IMR-90 (cell line): ENCODE results near the gene APH1A. TPM values are rescaled to one million over a fixed set of nuclear protein-coding genes. Genes with fewer than 3 reads are reported as not detected.

Source experiments
- ATAC-seq: fragments of 200-7000 bp; cut with Tn5 transposase; 2 replicates; pipeline ENCODE4 v1.9.1; 2020; ENCODE audit warnings: low read depth, mild to moderate bottlenecking, moderate library complexity
- BruUV-seq: library from RNA; stranded (reverse); fragments of 400-500 nt; replicated peaks from 2 replicates; lab custom pipeline; 2021; lab: Mats Ljungman, UMichigan
- CTCF ChIA-PET: fragments of 300-600 bp; formaldehyde crosslinking; extraction: SDS; loops from one replicate; lab custom pipeline; 2021; ENCODE audit warnings: antibody characterized with exemption; lab: Yijun Ruan, JAX
- POLR2A ChIA-PET: fragments of 300-600 bp; sonication (Branson Sonifier 250); formaldehyde crosslinking; loops from one replicate; lab custom pipeline; 2022; ENCODE audit warnings: antibody characterized with exemption; ENCODE audit not compliant: unreplicated experiment; lab: Charles Lee
- DNase-seq: peaks from one replicate; pipeline ENCODE4 v3.0.0; 2013
- H2AFZ ChIP-seq: replicated peaks from 2 replicates; pipeline ENCODE3; 2013; ENCODE audit warnings: low read length, mild to moderate bottlenecking; ENCODE audit not compliant: poor library complexity
- H2AK5ac ChIP-seq: 2 replicates; pipeline ENCODE4 v1.6.1; 2013; ENCODE audit warnings: low read depth, low read length, inconsistent platforms
- H2AK9ac ChIP-seq: replicated peaks from 2 replicates; pipeline ENCODE3; 2013; ENCODE audit warnings: mild to moderate bottlenecking, low read depth, low read length, moderate library complexity; ENCODE audit not compliant: poor library complexity
- H2BK120ac ChIP-seq: 2 replicates; pipeline ENCODE4 v1.6.1; 2013; ENCODE audit warnings: low read depth, low read length, inconsistent platforms
- H2BK15ac ChIP-seq: 3 replicates; pipeline ENCODE4 v1.6.1; 2013; ENCODE audit warnings: low read depth, low read length, inconsistent platforms
- H2BK20ac ChIP-seq: 2 replicates; pipeline ENCODE4 v1.6.1; 2013; ENCODE audit warnings: low read depth, mild to moderate bottlenecking, inconsistent platforms, low read length, moderate library complexity
- H2BK5ac ChIP-seq: 2 replicates; pipeline ENCODE4 v1.6.1; 2013; ENCODE audit warnings: mild to moderate bottlenecking, low read depth, low read length, inconsistent platforms; ENCODE audit not compliant: poor library complexity, severe bottlenecking
- H3K14ac ChIP-seq: replicated peaks from 2 replicates; pipeline ENCODE4 v1.6.1; 2013; ENCODE audit warnings: low read depth, low read length, inconsistent platforms
- H3K18ac ChIP-seq: 2 replicates; pipeline ENCODE4 v1.6.1; 2013; ENCODE audit warnings: low read depth, low read length, control low read depth
- H3K23ac ChIP-seq: 2 replicates; pipeline ENCODE4 v1.6.1; 2013; ENCODE audit warnings: low read depth, low read length, inconsistent platforms
- H3K27ac ChIP-seq: 2 replicates; pipeline ENCODE4 v1.5.1; 2013; ENCODE audit warnings: mild to moderate bottlenecking, control low read depth, low read length; ENCODE audit not compliant: insufficient read depth
- H3K27me3 ChIP-seq: 2 replicates; pipeline ENCODE4 v1.6.1; 2013; ENCODE audit warnings: low read length; ENCODE audit not compliant: control insufficient read depth, insufficient read depth
- H3K36me3 ChIP-seq: 2 replicates; pipeline ENCODE4 v1.6.1; 2013; ENCODE audit warnings: low read length, mixed read lengths; ENCODE audit not compliant: control insufficient read depth, insufficient read depth
- H3K4ac ChIP-seq: 2 replicates; pipeline ENCODE4 v1.6.1; 2013; ENCODE audit warnings: low read depth, low read length, inconsistent platforms
- H3K4me1 ChIP-seq: 2 replicates; pipeline ENCODE4 v1.6.1; 2013; ENCODE audit warnings: low read length, mixed read lengths; ENCODE audit not compliant: control insufficient read depth, insufficient read depth
- H3K4me2 ChIP-seq: 2 replicates; pipeline ENCODE4 v1.6.1; 2013; ENCODE audit warnings: low read depth, mild to moderate bottlenecking, control low read depth, low read length, moderate library complexity
- H3K4me3 ChIP-seq: 2 replicates; pipeline ENCODE4 v1.5.1; 2013; ENCODE audit warnings: low read depth, mild to moderate bottlenecking, control low read depth, low read length, moderate library complexity; ENCODE audit not compliant: insufficient read depth
- H3K56ac ChIP-seq: 2 replicates; pipeline ENCODE4 v1.6.1; 2013; ENCODE audit warnings: low read length, inconsistent platforms; ENCODE audit not compliant: insufficient read depth; ENCODE audit errors: extremely low read depth
- H3K79me1 ChIP-seq, 2 experiments: 2 replicates each; pipeline ENCODE4 v1.6.1; 2013; ENCODE audit warnings: low read length in 2 of 2, inconsistent platforms in 1 of 2, low read depth in 1 of 2
- H3K9ac ChIP-seq: 2 replicates; pipeline ENCODE4 v1.6.1; 2013; ENCODE audit warnings: low read depth, low read length, control low read depth
- H3K9me1 ChIP-seq: 2 replicates; pipeline ENCODE4 v1.6.1; 2013; ENCODE audit warnings: low read length, inconsistent platforms; ENCODE audit not compliant: insufficient read depth
- H3K9me3 ChIP-seq: 2 replicates; pipeline ENCODE4 v1.6.1; 2013; ENCODE audit warnings: low read length; ENCODE audit not compliant: control insufficient read depth, insufficient read depth
- H4K20me1 ChIP-seq: 2 replicates; pipeline ENCODE4 v1.6.1; 2013; ENCODE audit warnings: low read length, inconsistent platforms; ENCODE audit not compliant: insufficient read depth
- H4K5ac ChIP-seq: 2 replicates; pipeline ENCODE4 v1.6.1; 2013; ENCODE audit warnings: mild to moderate bottlenecking, low read depth, low read length, control low read depth
- H4K8ac ChIP-seq, 2 experiments: 2 replicates each; pipeline ENCODE4 v1.6.1; 2013; ENCODE audit warnings: low read depth in 2 of 2, low read length in 2 of 2, control low read depth in 1 of 2, inconsistent platforms in 1 of 2
- H4K91ac ChIP-seq: 2 replicates; pipeline ENCODE4 v1.6.1; 2013; ENCODE audit warnings: low read depth, low read length, inconsistent platforms; ENCODE audit not compliant: insufficient read depth
- CEBPB ChIP-seq: IDR thresholded peaks from 2 replicates; pipeline ENCODE4 v1.6.1; 2012; ENCODE audit warnings: low read depth, low read length, improper control_type of control experiment
- CHD1 ChIP-seq: IDR thresholded peaks from 2 replicates; pipeline ENCODE4 v1.6.1; 2012; ENCODE audit warnings: low read depth, low read length, improper control_type of control experiment
- FOS ChIP-seq: fragments of 150-350 bp; IDR thresholded peaks from 2 replicates; pipeline ENCODE4 v1.6.1; 2016; ENCODE audit warnings: low read depth, low read length
- MAFK ChIP-seq: IDR thresholded peaks from 2 replicates; pipeline ENCODE4 v1.6.1; 2012; ENCODE audit warnings: low read depth, low read length, improper control_type of control experiment
- MAZ ChIP-seq: IDR thresholded peaks from 2 replicates; pipeline ENCODE4 v1.6.1; 2012; ENCODE audit warnings: low read depth, mild to moderate bottlenecking, low read length, improper control_type of control experiment, moderate library complexity, borderline replicate concordance
- MXI1 ChIP-seq: IDR thresholded peaks from 2 replicates; pipeline ENCODE4 v1.6.1; 2012; ENCODE audit warnings: low read depth, mild to moderate bottlenecking, low read length, moderate library complexity, borderline replicate concordance
- NFE2L2 ChIP-seq: fragments of 150-350 bp; IDR thresholded peaks from 2 replicates; pipeline ENCODE4 v1.6.1; 2016; ENCODE audit warnings: low read depth, mild to moderate bottlenecking, low read length
- POLR2A ChIP-seq: IDR thresholded peaks from 2 replicates; pipeline ENCODE4 v1.6.1; 2012; ENCODE audit warnings: mild to moderate bottlenecking, low read depth, low read length
- RAD21 ChIP-seq: IDR thresholded peaks from 2 replicates; pipeline ENCODE4 v1.6.1; 2012; ENCODE audit warnings: low read length, improper control_type of control experiment
- RCOR1 ChIP-seq: IDR thresholded peaks from 2 replicates; pipeline ENCODE4 v1.6.1; 2012; ENCODE audit warnings: mild to moderate bottlenecking, low read length, improper control_type of control experiment; ENCODE audit not compliant: insufficient replicate concordance
- RFX5 ChIP-seq: IDR thresholded peaks from 2 replicates; pipeline ENCODE4 v1.8.0; 2012; ENCODE audit warnings: low read depth, mild to moderate bottlenecking, low read length, moderate library complexity
- whole genome bisulfite sequencing, 2 experiments: methylation state at CpG; one replicate each; pipeline versions ENCODE4 v1.1.5 to v1.1.7; 2013; ENCODE audit warnings: missing lambda C conversion rate in 2 of 2; ENCODE audit not compliant: insufficient read length in 1 of 2; ENCODE audit errors: extremely low coverage in 2 of 2; 5-methylcytosine and 5-hydroxymethylcytosine counted together
- dilution Hi-C: fragments of 300-500 bp; cut with HindIII; formaldehyde crosslinking; loops from one replicate; pipeline ENCODE4 v1.14.3; 2018; ENCODE audit warnings: low sequenced_read_pairs; ENCODE audit not compliant: unreplicated experiment
- in situ Hi-C: fragments of 300-500 bp; cut with MboI; formaldehyde crosslinking; loops from 3 replicates; pipeline ENCODE4 v1.14.3; 2019; ENCODE audit warnings: low sequenced_read_pairs, inconsistent platforms, mixed read lengths
- intact Hi-C: fragments of 100-400 bp; cut with micrococcal nuclease; formaldehyde crosslinking; loops from 2 replicates; pipeline ENCODE4 v1.10.0; 2022
- polyA plus RNA-seq, 3 experiments: library from polyadenylated mRNA; depleted of rRNA; stranded (reverse); fragments of >200 nt; gene quantifications; 2 replicates each; pipeline ENCODE4 v1.2.3, GENCODE V29; 2012; ENCODE audit warnings: low replicate concordance in 1 of 3
- total RNA-seq: library from RNA; depleted of rRNA; stranded (reverse); fragments of >200 nt; gene quantifications from 2 replicates; pipeline ENCODE4 v1.2.3, GENCODE V29; 2012
- TF ChIP-seq, protein P1 (sequence below): fragments of 150-350 bp; IDR thresholded peaks from 2 replicates; pipeline ENCODE4 v1.6.1; 2017; ENCODE audit warnings: mild to moderate bottlenecking, antibody characterized with exemption, low read length, low read depth
- TF ChIP-seq, protein P2 (sequence below): conservative IDR thresholded peaks from 2 replicates; pipeline ENCODE4 v1.5.1; 2012; ENCODE audit warnings: mild to moderate bottlenecking, low read depth, low read length, improper control_type of control experiment
- TF ChIP-seq, protein P3 (sequence below): fragments of 150-350 bp; IDR thresholded peaks from 2 replicates; pipeline ENCODE4 v1.6.1; 2016; ENCODE audit warnings: low read depth, mild to moderate bottlenecking, low read length, moderate library complexity, borderline replicate concordance

Gene APH1A
- total and polyA plus RNA-seq, 2 of the 4 experiments (the other 2 are of a cell fraction) = 62.0 to 94.2 TPM

DNA sequence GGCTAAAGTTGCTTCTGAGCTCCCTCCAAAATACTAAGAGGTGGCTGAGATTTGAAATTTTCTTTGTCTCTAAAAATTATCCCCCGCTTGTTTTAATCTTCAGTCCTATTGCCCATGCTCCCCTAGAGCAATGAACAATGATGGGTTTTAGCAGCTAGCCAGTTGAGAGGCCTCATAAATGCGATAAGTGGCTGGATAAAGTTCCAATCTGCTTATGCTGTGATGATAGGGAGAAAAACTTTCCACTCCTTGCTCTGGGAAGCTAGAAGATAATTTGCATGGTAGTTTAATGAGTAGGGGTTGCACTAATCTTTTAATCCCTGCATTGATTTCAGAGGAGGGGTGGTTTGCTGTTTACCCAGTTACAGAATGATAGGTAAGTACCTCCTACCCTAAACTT lies 42.9 kb upstream of the APH1A start:
- WGBS, 2 experiments = no CpG with 5 or more reads among the region's 2 CpGs
- dilution Hi-C loops = no loop called here
- Histone ChIP-seq H2BK5ac (no peak overlapping the region), H3K18ac (no peak overlapping the region), H3K27ac (no peak overlapping the region), H3K36me3 (peaks cover 10% of the 10 kb centered on the region), H2BK20ac (no peak overlapping the region), H3K27me3 (no peaks in the 10 kb centered on the region), H3K9me3 (no peaks in the 10 kb centered on the region), H2BK15ac (no peak overlapping the region), H3K9ac (no peak overlapping the region), H2AK9ac (no peak overlapping the region), H3K56ac (no peak overlapping the region), H4K20me1 (no peaks in the 10 kb centered on the region), H2BK120ac (no peak overlapping the region), H2AK5ac (no peak overlapping the region), H3K4me3 (no peak overlapping the region), H3K9me1 (no peaks in the 10 kb centered on the region), H3K79me1 (no peaks in the 10 kb centered on the region), H3K4ac (no peak overlapping the region), H3K23ac (no peak overlapping the region), H3K4me1 (no peaks in the 10 kb centered on the region), H3K14ac (no peak overlapping the region), H3K4me2 (no peak overlapping the region), H4K8ac (no peak overlapping the region), H2AFZ (no peak overlapping the region), H4K5ac (no peak overlapping the region), H4K91ac (no peak overlapping the region)
- no TSS peak for BruUV-seq
- ChIA-PET POLR2A (no interaction called here), CTCF (interaction anchor here (0.6 kb wide), 1 partner anchor 16 kb away, joined by 4 read pairs; no protein-coding TSS in a partner anchor)
- TF ChIP-seq MXI1 (no peak), RAD21 (no peak), MAZ (no peak), CEBPB (no peak), POLR2A (no peak), FOS (no peak), RFX5 (no peak), NFE2L2 (no peak), CHD1 (no peak), RCOR1 (no peak), MAFK (no peak)
- TF ChIP-seq, protein P1, sequence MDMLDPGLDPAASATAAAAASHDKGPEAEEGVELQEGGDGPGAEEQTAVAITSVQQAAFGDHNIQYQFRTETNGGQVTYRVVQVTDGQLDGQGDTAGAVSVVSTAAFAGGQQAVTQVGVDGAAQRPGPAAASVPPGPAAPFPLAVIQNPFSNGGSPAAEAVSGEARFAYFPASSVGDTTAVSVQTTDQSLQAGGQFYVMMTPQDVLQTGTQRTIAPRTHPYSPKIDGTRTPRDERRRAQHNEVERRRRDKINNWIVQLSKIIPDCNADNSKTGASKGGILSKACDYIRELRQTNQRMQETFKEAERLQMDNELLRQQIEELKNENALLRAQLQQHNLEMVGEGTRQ = no peak
- TF ChIP-seq, protein P2, sequence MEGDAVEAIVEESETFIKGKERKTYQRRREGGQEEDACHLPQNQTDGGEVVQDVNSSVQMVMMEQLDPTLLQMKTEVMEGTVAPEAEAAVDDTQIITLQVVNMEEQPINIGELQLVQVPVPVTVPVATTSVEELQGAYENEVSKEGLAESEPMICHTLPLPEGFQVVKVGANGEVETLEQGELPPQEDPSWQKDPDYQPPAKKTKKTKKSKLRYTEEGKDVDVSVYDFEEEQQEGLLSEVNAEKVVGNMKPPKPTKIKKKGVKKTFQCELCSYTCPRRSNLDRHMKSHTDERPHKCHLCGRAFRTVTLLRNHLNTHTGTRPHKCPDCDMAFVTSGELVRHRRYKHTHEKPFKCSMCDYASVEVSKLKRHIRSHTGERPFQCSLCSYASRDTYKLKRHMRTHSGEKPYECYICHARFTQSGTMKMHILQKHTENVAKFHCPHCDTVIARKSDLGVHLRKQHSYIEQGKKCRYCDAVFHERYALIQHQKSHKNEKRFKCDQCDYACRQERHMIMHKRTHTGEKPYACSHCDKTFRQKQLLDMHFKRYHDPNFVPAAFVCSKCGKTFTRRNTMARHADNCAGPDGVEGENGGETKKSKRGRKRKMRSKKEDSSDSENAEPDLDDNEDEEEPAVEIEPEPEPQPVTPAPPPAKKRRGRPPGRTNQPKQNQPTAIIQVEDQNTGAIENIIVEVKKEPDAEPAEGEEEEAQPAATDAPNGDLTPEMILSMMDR = no peak
- TF ChIP-seq, protein P3, sequence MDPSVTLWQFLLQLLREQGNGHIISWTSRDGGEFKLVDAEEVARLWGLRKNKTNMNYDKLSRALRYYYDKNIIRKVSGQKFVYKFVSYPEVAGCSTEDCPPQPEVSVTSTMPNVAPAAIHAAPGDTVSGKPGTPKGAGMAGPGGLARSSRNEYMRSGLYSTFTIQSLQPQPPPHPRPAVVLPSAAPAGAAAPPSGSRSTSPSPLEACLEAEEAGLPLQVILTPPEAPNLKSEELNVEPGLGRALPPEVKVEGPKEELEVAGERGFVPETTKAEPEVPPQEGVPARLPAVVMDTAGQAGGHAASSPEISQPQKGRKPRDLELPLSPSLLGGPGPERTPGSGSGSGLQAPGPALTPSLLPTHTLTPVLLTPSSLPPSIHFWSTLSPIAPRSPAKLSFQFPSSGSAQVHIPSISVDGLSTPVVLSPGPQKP = no peak
- in situ Hi-C loops = no loop called here
- intact Hi-C loops = no loop called here
- no peak for ATAC-seq
- DNase-seq = no peak
